GM12892 (cell line): ENCODE data around the gene DNAJB11.

Source experiments
- POLR2A ChIP-seq: IDR thresholded peaks from 2 replicates; pipeline ENCODE4 v1.6.1; 2011; ENCODE audit warnings: low read depth, low read length, control low read depth
- POLR2AphosphoS5 ChIP-seq: IDR thresholded peaks from 2 replicates; pipeline ENCODE4 v1.6.1; 2011; ENCODE audit warnings: low read depth, low read length, control low read depth
- TAF1 ChIP-seq: IDR thresholded peaks from 2 replicates; pipeline ENCODE4 v1.6.1; 2011; ENCODE audit warnings: low read depth, mild to moderate bottlenecking, control low read depth, low read length, borderline replicate concordance

DNA sequence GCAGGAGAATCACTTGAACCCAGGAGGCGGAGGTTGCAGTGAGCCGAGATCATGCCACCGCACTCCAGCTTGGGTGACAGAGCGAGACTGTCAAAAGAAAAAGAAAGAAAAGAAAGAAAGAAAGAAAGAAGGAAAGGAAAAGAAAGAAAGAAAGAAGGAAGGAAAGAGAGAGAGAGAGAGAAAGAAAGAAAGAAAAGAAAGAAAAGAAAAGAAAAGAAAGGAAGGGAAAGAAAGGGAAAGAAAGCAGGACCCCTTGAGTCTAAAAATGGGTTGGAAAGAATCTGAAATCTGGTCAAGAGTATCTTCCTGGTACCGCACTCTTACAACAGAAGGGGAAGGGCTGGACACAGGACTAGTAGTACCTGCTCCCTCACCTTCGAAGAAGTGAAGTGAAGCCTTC, 45.9 kb upstream of the DNAJB11 start:
- no peak for TF ChIP-seq POLR2A
- TF ChIP-seq TAF1: no peak
- TF ChIP-seq POLR2AphosphoS5: no peak
